KMS-11 (cell line): ENCODE results near the gene TPM2.

Experiments
- H2AFZ ChIP-seq: fragments of 200-600 bp; sonication (generic); 2 replicates; pipeline ENCODE4 v1.6.1; 2016; ENCODE audit warnings: antibody characterized with exemption, mixed run types, low read depth
- H3K27ac ChIP-seq: fragments of 200-600 bp; sonication (generic); 2 replicates; pipeline ENCODE4 v1.6.1; 2016; ENCODE audit warnings: mild to moderate bottlenecking, mixed run types
- H3K27me3 ChIP-seq: fragments of 200-600 bp; sonication (generic); 2 replicates; pipeline ENCODE4 v1.6.1; 2017; ENCODE audit warnings: mild to moderate bottlenecking, low read depth, mixed run types, moderate library complexity; ENCODE audit not compliant: insufficient read depth
- H3K36me3 ChIP-seq: fragments of 200-600 bp; sonication (generic); 2 replicates; pipeline ENCODE4 v1.6.1; 2017; ENCODE audit warnings: mild to moderate bottlenecking, mixed run types; ENCODE audit not compliant: insufficient read depth
- H3K4me1 ChIP-seq: fragments of 200-600 bp; sonication (generic); 2 replicates; pipeline ENCODE4 v1.6.1; 2016; ENCODE audit warnings: mild to moderate bottlenecking, low read depth, mixed run types; ENCODE audit not compliant: poor library complexity, severe bottlenecking
- H3K4me2 ChIP-seq: fragments of 200-600 bp; sonication (generic); 2 replicates; pipeline ENCODE4 v1.7.0; 2016; ENCODE audit warnings: mild to moderate bottlenecking, mixed run types
- H3K4me3 ChIP-seq: fragments of 200-600 bp; sonication (generic); IDR thresholded peaks from 2 replicates; pipeline ENCODE4 v1.6.1; 2017; ENCODE audit warnings: low read depth, low read length, mixed read lengths; ENCODE audit not compliant: insufficient read depth
- H3K79me2 ChIP-seq: fragments of 200-600 bp; sonication (generic); 2 replicates; pipeline ENCODE4 v1.6.1; 2016; ENCODE audit warnings: low read depth, mixed run types; ENCODE audit not compliant: insufficient read depth
- H3K9ac ChIP-seq: fragments of 200-600 bp; sonication (generic); 2 replicates; pipeline ENCODE4 v1.6.1; 2016; ENCODE audit warnings: mild to moderate bottlenecking, mixed run types
- H4K20me1 ChIP-seq: fragments of 200-600 bp; sonication (generic); 2 replicates; pipeline ENCODE4 v1.6.1; 2016; ENCODE audit warnings: mild to moderate bottlenecking, mixed run types; ENCODE audit not compliant: insufficient read depth
- TF ChIP-seq, protein P1 (sequence below): fragments of 200-600 bp; sonication (generic); conservative IDR thresholded peaks from 2 replicates; pipeline ENCODE4 v1.6.1; 2017; ENCODE audit warnings: low read depth, mild to moderate bottlenecking, antibody characterized with exemption, low read length, moderate library complexity, mixed read lengths

TPM2 gene

DNA sequence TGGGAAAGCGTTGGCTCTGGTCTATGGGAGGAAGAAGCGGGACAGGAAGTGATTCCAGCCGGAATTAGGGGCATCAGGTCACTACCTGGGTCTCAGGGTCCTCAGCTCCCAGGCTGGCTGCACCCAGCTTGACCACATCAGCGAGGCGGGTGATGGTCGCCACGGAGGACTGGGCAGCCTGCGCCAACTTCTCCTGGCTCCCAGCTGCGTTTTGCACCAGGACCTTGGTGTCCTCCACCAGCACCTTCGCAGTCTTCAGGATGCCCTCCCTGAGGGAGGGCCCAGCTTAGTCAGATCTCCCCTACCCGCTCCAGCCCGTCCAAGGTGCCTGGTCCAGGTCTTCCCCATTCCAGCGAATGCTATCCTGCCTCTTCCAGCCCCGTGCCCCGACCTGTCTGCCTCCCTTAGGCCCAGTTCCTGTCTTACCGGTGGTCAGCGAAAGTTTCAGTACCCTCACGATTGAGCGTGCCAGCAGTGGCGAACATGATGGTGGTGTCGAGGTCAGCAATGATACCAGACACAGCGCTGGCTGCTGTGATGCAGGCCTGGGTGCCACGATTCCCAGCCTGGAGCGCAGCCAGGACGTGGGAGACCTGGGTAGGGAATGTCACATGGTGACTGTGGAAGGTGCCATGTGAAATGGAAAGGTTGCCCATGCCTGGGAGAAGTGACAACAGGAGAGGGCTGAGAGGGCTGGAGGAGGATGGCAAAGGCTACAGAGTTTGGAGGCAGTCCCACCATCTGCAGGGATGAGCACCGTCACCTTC, 14.4 kb upstream of the TPM2 start:
- no peaks in the 10 kb centered on the region; the same call in 1 of the 2 replicates for H3K36me3 ChIP-seq

GRCh38 chr9:35702696-35703095, 13.0 kb upstream of the TPM2 start:
- no peaks in the 10 kb centered on the region for H4K20me1 ChIP-seq
- no peaks in the 10 kb centered on the region for H3K27me3 ChIP-seq
- H2AFZ ChIP-seq: no peak overlapping the region
- H3K4me2 ChIP-seq: no peak overlapping the region
- H3K4me1 ChIP-seq: no peaks in the 10 kb centered on the region
- H3K27ac ChIP-seq: no peak overlapping the region
- no peaks in the 10 kb centered on the region; the same call in 1 of the 2 replicates for H3K36me3 ChIP-seq
- H3K79me2 ChIP-seq: no peaks in the 10 kb centered on the region
- no peak overlapping the region for H3K4me3 ChIP-seq
- H3K9ac ChIP-seq: no peak overlapping the region
- TF ChIP-seq, protein P1, sequence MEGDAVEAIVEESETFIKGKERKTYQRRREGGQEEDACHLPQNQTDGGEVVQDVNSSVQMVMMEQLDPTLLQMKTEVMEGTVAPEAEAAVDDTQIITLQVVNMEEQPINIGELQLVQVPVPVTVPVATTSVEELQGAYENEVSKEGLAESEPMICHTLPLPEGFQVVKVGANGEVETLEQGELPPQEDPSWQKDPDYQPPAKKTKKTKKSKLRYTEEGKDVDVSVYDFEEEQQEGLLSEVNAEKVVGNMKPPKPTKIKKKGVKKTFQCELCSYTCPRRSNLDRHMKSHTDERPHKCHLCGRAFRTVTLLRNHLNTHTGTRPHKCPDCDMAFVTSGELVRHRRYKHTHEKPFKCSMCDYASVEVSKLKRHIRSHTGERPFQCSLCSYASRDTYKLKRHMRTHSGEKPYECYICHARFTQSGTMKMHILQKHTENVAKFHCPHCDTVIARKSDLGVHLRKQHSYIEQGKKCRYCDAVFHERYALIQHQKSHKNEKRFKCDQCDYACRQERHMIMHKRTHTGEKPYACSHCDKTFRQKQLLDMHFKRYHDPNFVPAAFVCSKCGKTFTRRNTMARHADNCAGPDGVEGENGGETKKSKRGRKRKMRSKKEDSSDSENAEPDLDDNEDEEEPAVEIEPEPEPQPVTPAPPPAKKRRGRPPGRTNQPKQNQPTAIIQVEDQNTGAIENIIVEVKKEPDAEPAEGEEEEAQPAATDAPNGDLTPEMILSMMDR: no peak

More for the DNA sequence above, 14.4 kb upstream of the TPM2 start:
- H3K4me2 ChIP-seq: no peak overlapping the region
- H3K79me2 ChIP-seq: no peaks in the 10 kb centered on the region
- H3K27me3 ChIP-seq: no peaks in the 10 kb centered on the region
- no peak overlapping the region for H2AFZ ChIP-seq
- H3K27ac ChIP-seq: no peak overlapping the region
- no peak overlapping the region for H3K9ac ChIP-seq
- TF ChIP-seq, protein P1: no peak
- H3K4me1 ChIP-seq: no peaks in the 10 kb centered on the region
- H3K4me3 ChIP-seq: no peak overlapping the region
- H4K20me1 ChIP-seq: no peaks in the 10 kb centered on the region

DNA sequence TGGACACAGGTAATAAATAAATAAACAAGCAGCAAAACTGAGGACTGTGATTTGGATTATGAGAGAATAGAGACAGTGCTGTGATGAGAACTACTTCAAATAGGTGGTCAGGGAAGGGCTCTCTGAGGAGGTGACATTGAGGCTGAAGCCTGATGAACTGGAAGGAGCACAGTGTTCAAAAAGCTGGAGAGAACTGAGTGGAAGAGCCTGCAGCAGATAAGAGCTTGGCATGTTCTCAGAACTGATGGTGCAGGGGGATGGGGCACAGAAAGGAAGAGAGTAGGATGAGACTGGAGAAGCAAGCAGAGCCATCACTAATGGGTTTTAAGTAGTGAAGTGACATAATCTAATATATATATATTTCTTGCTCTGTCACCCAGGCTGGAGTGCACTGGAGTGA, 11.2 kb upstream of the TPM2 start:
- Histone ChIP-seq H3K79me2 (no peaks in the 10 kb centered on the region), H3K4me2 (no peak overlapping the region), H3K36me3 (no peaks in the 10 kb centered on the region; the same call in 1 of the 2 replicates), H2AFZ (no peak overlapping the region), H3K4me3 (no peak overlapping the region), H3K27me3 (no peaks in the 10 kb centered on the region), H4K20me1 (no peaks in the 10 kb centered on the region), H3K4me1 (no peaks in the 10 kb centered on the region), H3K9ac (no peak overlapping the region), H3K27ac (no peak overlapping the region)
- TF ChIP-seq, protein P1: no peak

GRCh38 chr9:35700031-35700430, 10.3 kb upstream of the TPM2 start:
- TF ChIP-seq, protein P1: no peak
- Histone ChIP-seq H4K20me1 (no peaks in the 10 kb centered on the region), H3K79me2 (no peaks in the 10 kb centered on the region), H3K4me3 (no peak overlapping the region), H3K27ac (no peak overlapping the region), H3K27me3 (no peaks in the 10 kb centered on the region), H3K4me1 (no peaks in the 10 kb centered on the region), H3K36me3 (no peaks in the 10 kb centered on the region; the same call in 1 of the 2 replicates), H3K9ac (no peak overlapping the region), H3K4me2 (no peak overlapping the region), H2AFZ (no peak overlapping the region)
